Gastrocnemius medialis (tissue), 4 donors: ENCODE measurements around the gene THRB.

Experiments
- POLR2A ChIP-seq, 2 donors: fragments of 450-650 bp; IDR thresholded peaks; one replicate each; pipeline ENCODE4 v1.6.1; 2017; ENCODE audit warnings: antibody characterized with exemption in 2 of 2, mild to moderate bottlenecking in 2 of 2, moderate library complexity in 2 of 2
- TF ChIP-seq, protein P1 (sequence below), 5 experiments: fragments of 450-650 bp in 3 of 5; fragments of 200-600 bp in 2 of 5; sonication (generic) in 2 of 5; IDR thresholded peaks in 4 of 5; conservative IDR thresholded peaks in 1 of 5; 1 replicate in 4 of 5; 2 replicates in 1 of 5; pipeline ENCODE4 v1.5.1; 2016 to 2019; ENCODE audit warnings: antibody characterized with exemption in 5 of 5, mild to moderate bottlenecking in 3 of 5, moderate library complexity in 3 of 5

- TF ChIP-seq, protein P1, sequence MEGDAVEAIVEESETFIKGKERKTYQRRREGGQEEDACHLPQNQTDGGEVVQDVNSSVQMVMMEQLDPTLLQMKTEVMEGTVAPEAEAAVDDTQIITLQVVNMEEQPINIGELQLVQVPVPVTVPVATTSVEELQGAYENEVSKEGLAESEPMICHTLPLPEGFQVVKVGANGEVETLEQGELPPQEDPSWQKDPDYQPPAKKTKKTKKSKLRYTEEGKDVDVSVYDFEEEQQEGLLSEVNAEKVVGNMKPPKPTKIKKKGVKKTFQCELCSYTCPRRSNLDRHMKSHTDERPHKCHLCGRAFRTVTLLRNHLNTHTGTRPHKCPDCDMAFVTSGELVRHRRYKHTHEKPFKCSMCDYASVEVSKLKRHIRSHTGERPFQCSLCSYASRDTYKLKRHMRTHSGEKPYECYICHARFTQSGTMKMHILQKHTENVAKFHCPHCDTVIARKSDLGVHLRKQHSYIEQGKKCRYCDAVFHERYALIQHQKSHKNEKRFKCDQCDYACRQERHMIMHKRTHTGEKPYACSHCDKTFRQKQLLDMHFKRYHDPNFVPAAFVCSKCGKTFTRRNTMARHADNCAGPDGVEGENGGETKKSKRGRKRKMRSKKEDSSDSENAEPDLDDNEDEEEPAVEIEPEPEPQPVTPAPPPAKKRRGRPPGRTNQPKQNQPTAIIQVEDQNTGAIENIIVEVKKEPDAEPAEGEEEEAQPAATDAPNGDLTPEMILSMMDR (IDR thresholded peaks at IDR 0.05 in 4 of 5, conservative IDR thresholded peaks at IDR 0.05 in 1 of 5) = no peak
- TF ChIP-seq POLR2A (IDR thresholded peaks at IDR 0.05) = no peak
These were observed 13.2 kb upstream of the THRB start for GRCh38 chr3:24507776-24508422.
